IPS DF 6.9 (cell line): Measurements from ENCODE around the gene INO80C.

Experiments used
- DNase-seq: peaks from one replicate; pipeline ENCODE4 v3.0.0-alpha.2; 2013; ENCODE audit warnings: low read depth, low spot score
- H3K27ac ChIP-seq: one replicate; pipeline ENCODE4 v1.5.1; 2013; ENCODE audit warnings: low read length, control low read depth
- H3K27me3 ChIP-seq: 2 replicates; pipeline ENCODE4 v1.6.1; 2013; ENCODE audit warnings: mild to moderate bottlenecking, low read length; ENCODE audit not compliant: control insufficient read depth, insufficient read depth
- H3K36me3 ChIP-seq: 2 replicates; pipeline ENCODE4 v1.6.1; 2013; ENCODE audit warnings: low read length; ENCODE audit not compliant: control insufficient read depth, insufficient read depth
- H3K4me1 ChIP-seq: 2 replicates; pipeline ENCODE4 v1.6.1; 2013; ENCODE audit warnings: low read length; ENCODE audit not compliant: control insufficient read depth, insufficient read depth
- H3K4me3 ChIP-seq: 2 replicates; pipeline ENCODE4 v1.5.1; 2013; ENCODE audit warnings: mild to moderate bottlenecking, low read length
- H3K9me3 ChIP-seq: 2 replicates; pipeline ENCODE4 v1.6.1; 2013; ENCODE audit warnings: low read length, inconsistent platforms; ENCODE audit not compliant: control insufficient read depth, insufficient read depth
- WGBS: extraction: QIAGEN DNeasy Blood & Tissue Kit; methylation state at CpG from one replicate; pipeline ENCODE4 v1.1.7; 2013; ENCODE audit warnings: mixed read lengths, missing lambda C conversion rate; ENCODE audit not compliant: insufficient read length, insufficient coverage; 5-methylcytosine and 5-hydroxymethylcytosine counted together

The INO80C gene

GRCh38 chr18:35435401-35435800, 62.4 kb downstream of the INO80C start:
- H3K4me3 ChIP-seq: no peak overlapping the region
- H3K27me3 ChIP-seq: no peaks in the 10 kb centered on the region
- H3K9me3 ChIP-seq: no peaks in the 10 kb centered on the region
- H3K4me1 ChIP-seq: peaks cover 2% of the 10 kb centered on the region; the same call in 1 of the 2 replicates
- no CpG with 5 or more reads among the region's 3 CpGs for WGBS
- no peak for DNase-seq
- no peaks in the 10 kb centered on the region for H3K36me3 ChIP-seq
- no peak overlapping the region for H3K27ac ChIP-seq

- no peaks in the 10 kb centered on the region for H3K27me3 ChIP-seq
- H3K4me3 ChIP-seq: no peak overlapping the region
- WGBS: no CpG with 5 or more reads among the region's 1 CpG
- H3K9me3 ChIP-seq: no peaks in the 10 kb centered on the region
- no peak overlapping the region for H3K27ac ChIP-seq
- no peaks in the 10 kb centered on the region for H3K36me3 ChIP-seq
- no peaks in the 10 kb centered on the region for H3K4me1 ChIP-seq
- DNase-seq: no peak
These were observed 65.2 kb downstream of the INO80C start for GRCh38 chr18:35432565-35433001.

- Histone ChIP-seq H3K27me3 (no peaks in the 10 kb centered on the region), H3K27ac (no peak overlapping the region), H3K4me1 (no peaks in the 10 kb centered on the region), H3K9me3 (no peaks in the 10 kb centered on the region), H3K4me3 (no peak overlapping the region), H3K36me3 (no peaks in the 10 kb centered on the region)
- no peak for DNase-seq
- 93% methylated on average over 2 of the region's 6 CpGs for WGBS
These were observed 66.4 kb downstream of the INO80C start for GRCh38 chr18:35431374-35431741.

- Histone ChIP-seq H3K27me3 (no peaks in the 10 kb centered on the region), H3K4me3 (no peak overlapping the region), H3K4me1 (no peaks in the 10 kb centered on the region), H3K27ac (no peak overlapping the region), H3K36me3 (no peaks in the 10 kb centered on the region), H3K9me3 (no peaks in the 10 kb centered on the region)
- no peak for DNase-seq
- no CpG with 5 or more reads among the region's 4 CpGs for WGBS
These were observed 66.9 kb downstream of the INO80C start for GRCh38 chr18:35430721-35431373.

- no peaks in the 10 kb centered on the region for H3K4me1 ChIP-seq
- no peaks in the 10 kb centered on the region for H3K9me3 ChIP-seq
- no CpG with 5 or more reads among the region's 5 CpGs for WGBS
- H3K4me3 ChIP-seq: no peak overlapping the region
- H3K27me3 ChIP-seq: no peaks in the 10 kb centered on the region
- no peak for DNase-seq
- no peak overlapping the region for H3K27ac ChIP-seq
- no peaks in the 10 kb centered on the region for H3K36me3 ChIP-seq
These were observed 71.0 kb downstream of the INO80C start for GRCh38 chr18:35426786-35427185.

- no peak overlapping the region for H3K4me3 ChIP-seq
- H3K4me1 ChIP-seq: no peaks in the 10 kb centered on the region
- no peaks in the 10 kb centered on the region for H3K27me3 ChIP-seq
- H3K36me3 ChIP-seq: no peaks in the 10 kb centered on the region
- no peaks in the 10 kb centered on the region for H3K9me3 ChIP-seq
- WGBS: no CpG with 5 or more reads among the region's 3 CpGs
- no peak overlapping the region for H3K27ac ChIP-seq
- no peak for DNase-seq
These were observed 73.4 kb downstream of the INO80C start for GRCh38 chr18:35424356-35424755.

- H3K4me3 ChIP-seq: no peak overlapping the region
- no peak overlapping the region for H3K27ac ChIP-seq
- WGBS: no CpG with 5 or more reads among the region's 3 CpGs
- H3K27me3 ChIP-seq: no peaks in the 10 kb centered on the region
- no peaks in the 10 kb centered on the region for H3K9me3 ChIP-seq
- DNase-seq: no peak
- H3K4me1 ChIP-seq: no peaks in the 10 kb centered on the region
- no peaks in the 10 kb centered on the region for H3K36me3 ChIP-seq
These were observed 75.5 kb downstream of the INO80C start for GRCh38 chr18:35422237-35422636.

GRCh38 chr18:35418610-35419009, 79.2 kb downstream of the INO80C start:
- no peak overlapping the region for H3K27ac ChIP-seq
- no peaks in the 10 kb centered on the region; the same call in 1 of the 2 replicates for H3K9me3 ChIP-seq
- no peaks in the 10 kb centered on the region for H3K4me1 ChIP-seq
- no peak overlapping the region for H3K4me3 ChIP-seq
- no peaks in the 10 kb centered on the region for H3K27me3 ChIP-seq
- no peak for DNase-seq
- WGBS: no CpG with 5 or more reads among the region's 4 CpGs
- H3K36me3 ChIP-seq: no peaks in the 10 kb centered on the region
